GM21529 (cell line): ENCODE results near the gene SAMD4A.
A peak's percentile ranks its signal among the peaks of the same experiment; 100 is the strongest.
"Not testable (repeated sequence)": the region's sequence is repeated elsewhere in the genome, so short reads cannot be mapped to it uniquely, and the experiment has no call there.

Experiments used
- ATAC-seq: cut with Tn5 transposase; IDR thresholded peaks from one replicate; pipeline ENCODE4 v1.9.1; 2021; ENCODE audit not compliant: unreplicated experiment

Gene SAMD4A

DNA sequence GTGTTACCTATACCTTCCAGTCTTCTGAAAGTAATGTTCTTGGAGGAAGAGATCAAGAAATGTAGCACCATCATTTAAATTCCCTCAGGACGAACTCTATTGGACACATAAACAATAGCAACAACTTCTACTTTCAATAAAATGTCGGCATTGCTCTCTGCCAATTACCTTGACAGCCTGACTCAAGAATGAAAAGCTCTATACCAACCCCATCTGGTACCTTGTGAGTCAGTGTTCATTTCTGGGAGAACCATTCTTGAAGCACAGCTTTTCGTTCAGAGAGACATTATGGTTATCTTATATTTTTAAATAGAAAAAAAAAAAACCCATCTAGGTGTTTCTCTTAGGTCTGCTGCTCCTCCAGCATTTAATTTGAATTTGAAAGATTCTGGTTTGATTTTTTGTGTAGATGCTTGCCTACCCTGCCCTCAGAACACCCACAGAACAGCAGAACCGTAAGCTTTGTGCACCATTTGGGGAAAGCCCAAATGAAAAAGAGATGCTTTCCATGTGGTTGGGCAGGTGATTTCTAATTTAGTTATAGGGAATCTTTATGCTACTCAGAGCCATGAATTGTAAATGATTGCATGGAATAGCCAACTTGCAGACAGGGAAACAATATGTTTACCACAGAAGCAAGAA, 156.0 kb downstream of the SAMD4A start:
- no peak for ATAC-seq

DNA sequence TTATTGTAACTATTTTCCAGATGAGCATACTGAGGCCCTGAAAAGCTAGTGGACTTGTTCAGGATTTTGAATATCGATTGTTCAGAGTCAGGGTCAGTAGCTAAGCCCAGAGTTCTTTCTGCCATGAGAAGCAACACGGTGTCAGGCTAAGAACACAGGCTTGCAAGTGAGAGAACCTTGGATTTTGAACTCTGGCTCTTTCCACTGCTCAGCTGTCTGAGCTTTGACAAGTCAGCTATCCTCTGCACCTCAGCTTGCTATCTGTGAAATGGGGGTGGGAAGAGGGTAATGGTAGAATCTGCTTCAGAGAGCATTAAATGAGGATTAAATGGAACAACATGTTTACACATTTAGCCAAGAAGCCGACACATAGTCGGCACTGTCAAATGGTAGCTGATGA, 157.2 kb downstream of the SAMD4A start:
- no peak for ATAC-seq

DNA sequence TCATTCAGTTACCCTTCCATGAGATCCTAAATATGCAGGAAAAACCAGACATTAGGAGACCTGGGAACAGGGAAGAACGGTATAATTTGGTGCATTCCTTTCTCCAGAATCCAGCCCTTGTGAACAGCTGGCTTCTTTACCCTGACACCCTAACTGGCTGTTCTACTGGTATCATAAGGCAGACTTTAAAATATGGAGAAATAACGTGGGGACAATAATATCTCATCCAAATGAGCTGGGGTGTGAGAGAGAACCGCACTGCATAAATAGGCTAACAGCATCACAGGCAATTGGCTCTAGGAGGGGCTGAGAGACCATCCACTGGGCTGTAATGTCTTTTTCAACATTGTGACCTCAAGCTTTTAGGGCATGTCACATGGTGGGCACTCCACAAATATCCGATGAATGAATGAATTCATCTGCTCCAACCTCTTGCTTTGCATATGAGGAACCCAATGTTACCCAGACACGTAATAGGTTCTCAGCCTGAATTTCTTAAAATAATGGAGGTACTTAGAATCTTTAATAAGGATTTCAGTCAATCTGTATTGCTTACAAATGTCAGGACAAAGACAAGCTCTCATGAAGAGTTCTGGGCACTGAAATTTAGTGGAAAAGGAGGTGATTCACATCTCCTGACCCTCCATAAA, 157.9 kb downstream of the SAMD4A start:
- ATAC-seq, result no peak

DNA sequence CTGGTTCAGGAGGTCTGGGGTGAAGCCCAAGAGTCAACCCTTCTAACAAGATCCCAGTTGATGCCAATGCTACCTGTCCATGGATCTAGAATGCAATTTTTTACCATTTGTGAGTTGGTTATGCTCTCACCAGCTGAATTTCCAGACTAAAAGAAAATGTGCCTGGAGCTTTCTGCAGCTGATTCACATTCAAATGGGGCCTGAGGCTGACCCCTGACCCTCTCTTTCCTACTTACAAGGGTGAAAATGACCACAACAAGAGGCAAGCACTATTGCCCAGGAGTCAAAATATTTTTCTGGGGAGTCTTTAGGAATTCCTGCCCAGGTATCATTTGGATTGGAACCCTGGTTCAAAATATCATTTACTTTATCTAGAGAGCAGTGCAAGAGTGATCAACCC, 159.1 kb downstream of the SAMD4A start:
- no peak for ATAC-seq

DNA sequence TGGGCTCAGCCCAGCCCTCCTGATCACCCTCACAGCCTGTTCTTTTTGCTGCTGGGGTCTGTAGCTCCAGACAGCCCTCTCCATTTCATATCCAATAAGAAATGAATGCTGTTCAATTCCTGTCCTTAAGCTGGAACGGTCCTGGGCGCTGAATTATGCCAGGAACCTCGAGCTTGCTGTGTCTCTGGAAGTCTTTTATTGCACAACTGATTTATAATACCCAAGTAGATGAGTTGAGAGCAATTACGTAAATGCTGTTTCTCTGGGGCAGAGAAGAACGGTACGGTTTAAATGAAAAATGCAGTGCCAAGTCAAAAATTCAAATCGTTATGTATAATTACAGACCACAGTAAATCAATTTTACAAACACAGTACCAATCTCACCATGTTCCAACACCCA, 161.0 kb downstream of the SAMD4A start:
- ATAC-seq, result no peak

- no peak for ATAC-seq
Measured at GRCh38 chr14:54728700-54729527, 162.0 kb downstream of the SAMD4A start.

DNA sequence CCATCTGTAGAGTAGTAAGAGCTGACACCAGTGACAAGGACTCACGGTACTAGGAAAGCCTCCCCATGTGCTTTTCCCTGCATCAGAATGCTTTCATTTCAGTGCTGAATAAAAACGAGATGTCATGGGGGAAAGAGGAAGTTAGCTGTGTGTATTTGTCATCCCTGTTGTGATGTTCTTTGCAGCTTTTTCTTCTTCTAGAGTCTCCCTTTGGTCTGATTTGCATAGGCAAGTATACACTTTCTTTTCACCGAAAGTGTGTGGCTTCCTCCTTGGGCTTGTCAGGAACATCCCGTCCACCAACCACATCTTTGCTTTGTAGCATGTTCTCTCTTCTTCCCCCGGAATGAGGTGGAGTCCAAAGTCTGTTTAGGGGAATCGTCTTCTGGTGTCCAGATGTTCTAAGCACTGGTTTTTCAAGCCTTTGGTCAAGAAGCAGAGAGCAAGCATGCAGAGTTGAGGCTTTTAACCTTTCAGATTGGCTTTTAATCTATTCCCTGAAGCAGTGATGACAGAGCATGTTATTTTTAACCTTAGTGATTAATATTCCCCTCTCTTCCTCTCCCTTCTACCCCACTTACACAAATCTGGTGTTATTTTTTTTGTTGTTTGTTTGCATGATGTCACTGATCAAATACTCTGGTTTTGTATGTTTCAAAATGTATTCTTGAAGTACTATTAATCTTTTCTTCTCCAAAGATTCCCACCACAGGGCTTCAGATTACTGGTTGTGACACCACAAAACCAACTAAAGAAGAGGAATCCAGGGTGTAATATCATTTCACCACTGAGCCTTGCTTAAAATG, 163.4 kb downstream of the SAMD4A start:
- ATAC-seq, result peak; percentile 96

GRCh38 chr14:54734966-54735365, 168.0 kb downstream of the SAMD4A start:
- no peak for ATAC-seq

GRCh38 chr14:54735424-54735823, 168.5 kb downstream of the SAMD4A start:
- no peak for ATAC-seq

DNA sequence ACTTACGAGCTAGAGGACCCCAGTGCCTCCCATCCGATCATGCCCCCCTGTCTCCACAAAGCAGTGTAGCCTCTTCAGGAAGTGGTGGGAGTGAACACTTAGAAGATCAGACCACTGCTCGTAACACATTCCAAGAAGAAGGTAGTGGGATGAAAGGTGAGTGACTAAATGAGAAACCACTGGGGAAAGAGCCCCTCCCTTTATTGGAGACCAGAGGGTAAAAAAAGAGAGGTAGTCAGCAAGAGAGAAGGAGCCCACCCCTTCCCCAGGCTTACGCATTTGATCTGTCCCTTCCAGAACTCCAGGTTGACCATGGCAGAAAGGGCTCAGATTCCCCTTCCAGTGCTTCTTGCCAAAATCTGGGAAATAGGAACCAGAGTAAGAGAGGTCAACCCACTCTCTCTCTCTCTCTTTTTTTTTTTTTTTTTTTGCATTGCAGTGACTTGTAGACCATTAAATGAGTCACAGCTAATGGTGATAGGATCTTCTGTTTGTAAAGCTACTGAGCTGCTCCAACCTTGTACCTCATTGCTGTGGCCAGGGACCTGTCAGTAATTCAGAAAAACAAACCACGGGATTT, 170.3 kb downstream of the SAMD4A start:
- ATAC-seq, result no peak

DNA sequence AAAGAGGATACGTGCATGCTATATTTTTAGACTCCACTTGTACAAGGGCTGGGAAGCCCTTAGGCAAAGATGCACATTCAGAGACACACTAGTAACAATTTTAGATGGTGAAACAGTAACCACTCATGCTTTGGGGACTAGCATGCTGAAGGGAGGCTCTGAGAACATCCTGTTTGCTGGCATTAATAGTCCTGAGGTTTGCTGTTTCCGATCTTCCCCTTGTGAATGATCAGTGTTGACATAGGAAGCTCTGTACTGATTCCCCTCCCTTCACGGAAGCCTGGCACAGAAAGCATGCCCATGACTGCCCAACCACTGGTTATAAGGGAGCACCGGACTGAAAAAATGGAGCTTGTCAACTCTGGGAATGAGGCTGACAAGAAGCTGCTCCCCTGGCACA, 171.1 kb downstream of the SAMD4A start:
- no peak for ATAC-seq

- no peak for ATAC-seq
Measured at GRCh38 chr14:54739514-54739913, 172.6 kb downstream of the SAMD4A start.

DNA sequence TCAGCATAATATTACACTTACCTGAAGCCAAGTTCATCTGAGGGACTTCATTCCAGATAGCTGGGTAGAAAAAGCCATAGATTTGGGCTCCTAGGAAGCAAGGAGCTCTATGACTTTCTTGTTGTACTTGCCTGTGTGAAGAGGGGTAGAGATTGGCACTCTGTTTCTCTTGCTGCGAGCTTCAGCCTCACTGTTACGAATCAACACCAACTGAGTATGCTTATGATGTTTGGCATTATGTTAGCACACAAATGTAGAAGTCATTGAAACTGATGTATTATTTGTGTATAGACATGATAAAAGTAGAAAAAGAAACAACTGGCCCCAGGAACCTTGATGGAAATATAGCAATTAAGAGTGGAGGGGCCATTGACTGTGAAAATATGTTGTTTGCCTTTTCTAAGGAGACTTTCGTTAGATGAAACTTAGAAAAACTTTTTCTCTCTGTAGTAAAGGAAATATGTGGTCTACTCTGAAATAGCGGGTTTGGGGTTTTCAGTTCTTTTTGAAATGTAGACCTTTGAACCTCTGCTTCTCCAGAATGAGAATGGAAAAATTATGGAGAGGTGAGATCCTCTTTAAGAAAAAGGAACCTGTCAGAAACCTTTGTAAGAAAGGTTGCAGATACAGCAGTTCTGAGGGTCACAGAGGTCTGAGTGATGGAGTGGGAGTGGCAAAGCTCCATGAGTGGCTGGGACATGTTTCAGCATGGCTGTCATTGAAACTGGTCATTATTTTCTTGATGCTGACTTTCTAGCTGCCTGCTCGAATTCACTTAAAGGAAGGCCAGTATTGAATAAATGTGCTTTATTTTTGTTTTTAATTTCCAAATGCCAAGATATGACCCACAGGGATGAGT, 175.8 kb downstream of the SAMD4A start:
- ATAC-seq, result no peak

- ATAC-seq, result no peak
Measured at GRCh38 chr14:54743382-54743781, 176.5 kb downstream of the SAMD4A start.

- no peak for ATAC-seq
Measured at GRCh38 chr14:54746019-54746418, 179.1 kb downstream of the SAMD4A start.

DNA sequence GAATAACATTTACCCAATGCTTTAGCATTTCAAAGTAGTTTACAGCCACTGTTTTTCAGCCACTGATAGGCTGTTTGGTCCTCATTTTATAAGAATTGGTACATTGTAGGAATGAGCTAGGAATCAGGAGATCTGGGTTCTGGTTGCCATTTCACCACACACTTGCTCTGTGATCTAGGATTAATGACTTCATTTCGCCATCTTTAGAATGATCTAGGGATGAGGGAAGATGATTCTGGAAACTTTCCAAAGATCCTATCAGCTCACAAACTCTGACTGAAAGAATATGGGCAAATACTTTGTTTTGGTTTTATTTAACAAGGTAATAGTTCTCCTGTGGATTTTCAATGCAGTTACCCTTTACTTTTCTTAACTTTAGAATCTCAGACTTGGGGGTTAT, 180.7 kb downstream of the SAMD4A start:
- no peak for ATAC-seq

- ATAC-seq, result no peak
Measured at GRCh38 chr14:54749180-54749579, 182.3 kb downstream of the SAMD4A start.

DNA sequence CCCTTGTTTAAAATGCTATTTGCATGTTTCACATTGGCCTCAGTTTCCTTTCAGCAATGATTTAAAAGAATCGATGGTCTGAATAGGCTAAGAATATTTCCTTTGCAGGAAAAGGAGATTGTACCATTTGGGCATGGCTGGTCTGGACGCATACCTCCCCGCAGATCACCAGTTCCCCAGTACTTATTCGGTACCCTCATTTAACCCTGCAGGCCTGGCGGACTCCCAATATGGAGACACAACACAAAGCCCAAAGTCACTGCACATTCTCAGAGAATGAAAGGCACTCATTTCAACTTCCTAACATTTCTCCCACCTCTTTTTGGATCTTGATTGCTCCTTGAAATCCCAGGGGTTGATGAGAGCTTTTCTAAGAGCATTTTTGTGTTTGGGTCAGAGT, 182.8 kb downstream of the SAMD4A start:
- ATAC-seq, result no peak

- ATAC-seq, result not testable (repeated sequence)
Measured at GRCh38 chr14:54752611-54753010, 185.7 kb downstream of the SAMD4A start.

DNA sequence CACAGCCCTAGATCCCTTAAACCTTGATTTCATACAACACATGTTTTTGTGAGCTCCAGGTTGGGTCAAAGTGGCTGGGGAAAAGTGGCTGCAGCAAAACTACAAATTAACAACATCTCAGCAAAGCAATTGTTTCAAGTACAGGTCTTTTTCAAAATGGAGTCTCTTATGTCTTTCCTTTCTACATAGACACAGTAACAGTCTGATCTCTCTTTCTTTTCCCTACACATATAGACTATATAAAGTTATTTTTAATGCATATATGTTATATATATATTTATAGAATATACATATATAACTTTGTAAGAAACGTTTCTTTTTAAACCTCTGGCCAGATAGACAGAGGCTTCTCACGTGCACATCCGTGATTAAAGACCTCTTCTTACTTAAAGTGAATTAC, 186.5 kb downstream of the SAMD4A start:
- ATAC-seq, result not testable (repeated sequence)
